Adipose tissue (tissue), 3 donors: ENCODE measurements around the gene FBXO36. TPM values are rescaled to one million over a fixed set of nuclear protein-coding genes. Genes with fewer than 3 reads are reported as not detected.

ENCODE experiments used
- H3K27ac ChIP-seq: one replicate; pipeline ENCODE4 v1.5.1; 2013; ENCODE audit warnings: low read depth, low read length
- WGBS, 3 donors: extraction: QIAGEN DNeasy Blood & Tissue Kit; methylation state at CpG; one replicate each; pipeline ENCODE4 v1.1.7; 2013; 5-methylcytosine and 5-hydroxymethylcytosine counted together
- polyA plus RNA-seq, 3 donors: library from polyadenylated mRNA; stranded (reverse); fragments of 200-250 nt; gene quantifications; one replicate each; pipeline ENCODE4 v1.2.3, GENCODE V29; 2013
- donor health status: healthy with polysubstance abuse.
- donor health status: Bipolar disorder and iron deficiency.
- donor health status: healthy.

FBXO36 gene
- polyA plus RNA-seq, 3 donors, result 0.83 to 1.6 (median 1.6) TPM

- WGBS, 3 donors, result 88 to 92% (median 90%) methylated on average over 10 of the region's 10 CpGs
- H3K27ac ChIP-seq, result no peak overlapping the region
Observed at GRCh38 chr2:230012267-230012884, 90.1 kb downstream of the FBXO36 start.

DNA sequence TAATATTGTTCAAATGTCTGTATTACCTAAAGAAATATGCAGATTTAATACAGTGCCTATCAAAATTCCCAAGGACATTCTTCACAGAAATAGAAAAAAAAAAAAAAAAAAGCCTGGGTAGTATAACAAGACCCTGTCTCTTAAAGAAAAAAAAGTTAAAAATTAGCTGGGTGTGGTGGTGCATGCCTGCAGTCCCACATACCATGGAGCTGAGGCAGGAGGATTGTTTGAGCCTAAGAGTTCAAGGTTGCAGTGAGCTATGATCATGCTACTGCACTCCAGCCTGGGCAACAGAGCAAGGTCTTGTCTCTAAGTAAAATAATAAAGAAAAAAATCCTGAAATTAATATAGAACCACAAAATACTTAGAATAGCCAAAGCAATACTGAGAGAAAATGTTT is 94.5 kb downstream of the FBXO36 start:
- H3K27ac ChIP-seq, result no peak overlapping the region

- no peak overlapping the region for H3K27ac ChIP-seq
- WGBS, 3 donors, result 84 to 93% (median 89%) methylated on average over 4 of the region's 4 CpGs
Observed at GRCh38 chr2:230018153-230018552, 95.8 kb downstream of the FBXO36 start.

DNA sequence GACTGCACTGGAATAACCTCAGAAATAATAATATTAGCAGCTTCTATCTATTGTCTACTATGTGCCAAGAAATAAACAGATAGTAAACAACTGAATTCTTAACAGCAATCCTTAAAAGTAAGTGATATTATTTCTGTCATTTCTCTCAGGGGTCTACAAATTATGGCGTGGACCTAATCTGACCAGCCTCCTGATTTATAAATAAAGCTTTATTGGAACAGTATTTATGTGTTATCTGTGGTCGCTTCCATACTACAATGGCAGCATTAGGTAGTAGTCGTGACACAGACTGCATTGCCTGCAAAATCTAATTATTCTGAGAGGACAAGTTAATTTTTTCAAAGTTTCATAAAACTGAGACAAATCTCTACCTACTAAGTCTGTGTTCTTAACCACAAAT is 97.4 kb downstream of the FBXO36 start:
- no peak overlapping the region for H3K27ac ChIP-seq
- 81 to 92% (median 88%) methylated on average over 3 of the region's 3 CpGs for WGBS, 3 donors

GRCh38 chr2:230023313-230023712 is 101.0 kb downstream of the FBXO36 start:
- WGBS, 3 donors, result 89 to 98% (median 92%) methylated on average over 4 of the region's 4 CpGs
- no peak overlapping the region for H3K27ac ChIP-seq

- 95 to 97% (median 97%) methylated on average over 1 of the region's 1 CpG for WGBS, 3 donors
- no peak overlapping the region for H3K27ac ChIP-seq
Observed at GRCh38 chr2:230042195-230042594, 119.9 kb downstream of the FBXO36 start.

DNA sequence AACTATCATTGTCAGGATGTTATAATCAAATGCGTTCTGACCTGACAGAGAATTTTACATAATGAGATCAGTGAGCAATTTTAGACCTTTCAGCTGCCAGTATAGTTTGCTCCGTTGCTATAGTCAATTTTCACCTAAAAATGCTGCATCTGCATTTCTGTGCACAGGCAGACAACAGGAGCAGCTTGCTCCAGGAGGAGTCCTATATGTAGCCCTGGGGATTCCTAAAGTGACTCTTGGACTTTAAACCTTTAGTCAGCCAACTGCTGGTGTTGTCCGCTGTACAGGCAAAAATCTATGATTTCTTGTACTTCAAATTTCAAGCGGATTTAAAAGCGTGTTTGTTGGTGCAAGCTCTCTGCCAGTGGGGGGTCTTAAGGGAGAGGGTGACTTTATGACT is 120.7 kb downstream of the FBXO36 start:
- WGBS, 3 donors, result 76 to 95% (median 90%) methylated on average over 5 of the region's 5 CpGs
- no peak overlapping the region for H3K27ac ChIP-seq

DNA sequence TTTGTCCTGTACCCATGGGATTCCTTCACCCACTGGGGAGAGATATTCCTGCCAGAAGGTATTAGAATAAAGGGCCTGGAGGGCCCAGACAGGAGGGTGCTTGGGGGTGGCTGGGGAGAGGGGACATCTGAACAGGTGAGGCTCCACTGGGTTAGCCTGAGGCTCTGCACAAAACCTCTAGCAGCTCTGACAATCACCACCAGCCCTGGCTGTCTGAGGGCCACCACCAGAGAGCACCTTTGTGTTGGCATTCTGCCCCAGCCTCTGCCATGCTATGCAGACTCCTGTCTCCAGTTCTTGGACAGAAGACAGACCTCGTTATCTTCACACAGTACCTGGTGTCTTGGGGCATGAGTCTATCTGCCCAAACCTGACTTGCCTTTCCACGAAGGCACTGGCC is 121.2 kb downstream of the FBXO36 start:
- 93 to 95% (median 94%) methylated on average over 2 of the region's 2 CpGs for WGBS, 3 donors
- no peak overlapping the region for H3K27ac ChIP-seq

DNA sequence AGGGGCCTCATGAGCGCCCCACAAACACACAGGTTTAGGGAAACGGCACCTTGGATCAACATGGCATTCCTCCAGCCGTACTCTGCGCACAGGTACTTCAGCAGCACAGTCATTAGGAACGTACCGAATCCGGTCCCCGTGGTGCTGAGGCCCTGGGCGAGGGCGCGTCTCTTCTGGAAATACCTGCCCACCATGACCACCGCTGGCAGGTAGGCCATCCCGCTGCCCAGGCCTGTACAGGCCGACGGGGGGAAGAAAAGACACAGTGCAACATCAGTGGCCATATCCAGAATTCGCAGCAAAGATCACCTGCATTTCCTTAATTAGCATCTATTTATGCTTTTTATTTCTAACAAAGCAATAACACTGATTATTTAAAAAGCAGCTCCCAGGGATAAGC is 124.2 kb downstream of the FBXO36 start:
- no peak overlapping the region for H3K27ac ChIP-seq
- WGBS, 3 donors, result 97% methylated on average over 16 of the region's 16 CpGs

DNA sequence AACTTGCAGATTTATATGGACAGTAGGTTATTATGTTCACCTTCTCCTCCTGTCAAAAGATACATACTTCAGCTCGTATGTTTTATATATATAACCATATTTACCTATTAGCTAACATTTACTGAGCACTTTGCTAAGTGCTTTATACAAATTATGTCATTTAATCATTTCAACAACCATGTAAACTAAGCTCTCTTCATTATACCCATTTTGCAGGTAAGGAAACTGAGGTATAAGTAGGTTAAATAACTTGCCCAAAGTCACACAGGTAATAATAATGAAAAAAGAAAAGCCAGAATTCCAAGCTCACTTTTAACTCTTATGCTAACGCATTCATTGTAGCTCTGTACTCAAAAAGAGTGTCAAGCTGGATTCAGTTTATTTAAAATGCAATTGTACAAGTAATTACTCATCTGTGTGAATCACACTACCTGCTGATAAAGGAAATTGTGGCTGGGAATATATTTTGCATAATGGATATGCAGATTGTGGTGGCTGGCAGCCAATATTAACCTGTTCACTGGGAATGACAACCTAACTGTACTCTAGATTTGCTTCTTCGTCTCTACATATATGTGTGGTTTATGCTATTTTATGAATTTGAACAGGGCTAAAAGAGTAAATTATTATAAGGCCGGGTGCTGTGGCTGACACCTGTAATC is 125.8 kb downstream of the FBXO36 start:
- 87 to 89% (median 89%) methylated on average over 4 of the region's 4 CpGs for WGBS, 3 donors
- H3K27ac ChIP-seq, result no peak overlapping the region

- 67 to 72% (median 68%) methylated on average over 3 of the region's 3 CpGs for WGBS, 3 donors
- H3K27ac ChIP-seq, result no peak overlapping the region
Observed at GRCh38 chr2:230050136-230050535, 127.8 kb downstream of the FBXO36 start.

GRCh38 chr2:230052299-230052698 is 130.0 kb downstream of the FBXO36 start:
- WGBS, 3 donors, result 62 to 78% (median 69%) methylated on average over 2 of the region's 2 CpGs
- H3K27ac ChIP-seq, result no peak overlapping the region

GRCh38 chr2:230053753-230054478 is 131.6 kb downstream of the FBXO36 start:
- H3K27ac ChIP-seq, result no peak overlapping the region
- 86 to 95% (median 93%) methylated on average over 2 of the region's 2 CpGs for WGBS, 3 donors

- 81 to 83% (median 82%) methylated on average over 3 of the region's 3 CpGs for WGBS, 3 donors
- H3K27ac ChIP-seq, result no peak overlapping the region
Observed at GRCh38 chr2:230060672-230061293, 138.5 kb downstream of the FBXO36 start.

Other genes starting within 250 kb of the FBXO36 start
- gene DNER, start 207.9 kb upstream of the FBXO36 start, polyA plus RNA-seq, result 10 to 100 TPM in 1 of 3 donors, 1 to 10 TPM in 1, under 1 TPM in 1; 0.30 to 10.8 (median 1.4) TPM
- gene TRIP12, start 494 bp upstream of the FBXO36 start, polyA plus RNA-seq, result 10 to 100 TPM; 17.8 to 41.2 (median 32.8) TPM
- 1 to 10 TPM in 2 of 3 donors, under 1 TPM in 1; 0.44 to 2.1 (median 1.6) TPM for gene SLC16A14, start 146.4 kb downstream of the FBXO36 start, polyA plus RNA-seq